Pancreas (tissue), 10 donors: ENCODE data around the gene TCF7. TPM values are rescaled to one million over a fixed set of nuclear protein-coding genes. Genes with fewer than 3 reads are reported as not detected.
A peak's percentile ranks its signal among the peaks of the same experiment; 100 is the strongest.

Source experiments
- ATAC-seq, 4 donors: fragments of 200-7000 bp; cut with Tn5 transposase; one replicate each; pipeline versions ENCODE4 v1.8.0 to v1.9.1; 2020; ENCODE audit warnings: mild to moderate bottlenecking in 4 of 4, moderate library complexity in 4 of 4
- DNase-seq, 6 donors: peaks; one replicate each; pipeline ENCODE4 v3.0.0-alpha.2; 2020
- FAIRE-seq: peaks from 2 replicates; lab custom pipeline; 2012; peaks lifted over from hg19 to GRCh38; lab: Jason Lieb, UNC
- H3K27ac ChIP-seq, 4 donors: fragments of 200-600 bp; sonication (generic); 1 replicate in 3 of 4; 2 replicates in 1 of 4; pipeline versions ENCODE4 v1.5.0 to v1.8.0; 2020
- H3K27me3 ChIP-seq, 4 donors: fragments of 200-600 bp; one replicate each; pipeline ENCODE4 v1.8.0; 2021
- H3K36me3 ChIP-seq, 3 donors: fragments of 200-600 bp; sonication (generic) in 1 of 3; one replicate each; pipeline versions ENCODE4 v1.5.0 to v1.8.0; 2020 to 2021
- H3K4me1 ChIP-seq, 3 donors: fragments of 200-600 bp; one replicate each; pipeline ENCODE4 v1.8.0; 2021
- H3K4me3 ChIP-seq, 4 donors: fragments of 200-600 bp; sonication (generic) in 2 of 4; one replicate each; pipeline versions ENCODE4 v1.5.0 to v1.8.0; 2020 to 2021
- H3K9me3 ChIP-seq, 4 donors: fragments of 200-600 bp; one replicate each; pipeline ENCODE4 v1.8.0; 2021
- WGBS, 2 donors: extraction: QIAGEN DNeasy Blood & Tissue Kit; methylation state at CpG; one replicate each; pipeline ENCODE4 v1.1.7; 2013; 5-methylcytosine and 5-hydroxymethylcytosine counted together
- intact Hi-C, 3 donors: fragments of 100-400 bp; cut with DNase I; formaldehyde crosslinking; loops; one replicate each; pipeline versions ENCODE4 v1.11.1 to v1.14.2; 2022
- polyA plus RNA-seq, 2 donors: library from polyadenylated mRNA; stranded (reverse); fragments of 200-250 nt; gene quantifications; one replicate each; pipeline ENCODE4 v1.2.3, GENCODE V29; 2013
- total RNA-seq, 6 donors: library from RNA; stranded (reverse); fragmentation: NEBNext Ultra II Directional in 4 of 6; extraction: Animal tissue kit (Norgen Biotek cat#: 25700) in 4 of 6; gene quantifications; one replicate each; pipeline versions ENCODE4 v1.2.1 to v1.2.4, GENCODE V29; 2021 to 2023
- TF ChIP-seq, protein P1 (sequence below), 4 donors: fragments of 200-600 bp; sonication (generic) in 3 of 4; IDR thresholded peaks; one replicate each; pipeline versions ENCODE4 v1.5.0 to v1.8.0; 2021; ENCODE audit warnings: antibody characterized with exemption in 4 of 4
- donor health status: healthy with polysubstance abuse.
- donor health status: DM: no; HTN: no; CAD: no; lungs with moderate emphysema.
- donor health status: DM: no; HTN: no; CAD: no.
- donor health status: control.
- donor health status: control.
- donor health status: Bipolar disorder and iron deficiency.
- donor health status: DM: yes; HTN: yes; CAD: no.
- donor health status: DM: no; HTN: no; CAD: no.
- donor health status: DM: no; HTN: no; CAD: no.
- donor health status: DM: yes; HTN: yes; CAD: no.

TCF7 gene
- total and polyA plus RNA-seq, 8 donors, result 1.9 to 13.1 (median 6.9) TPM

DNA sequence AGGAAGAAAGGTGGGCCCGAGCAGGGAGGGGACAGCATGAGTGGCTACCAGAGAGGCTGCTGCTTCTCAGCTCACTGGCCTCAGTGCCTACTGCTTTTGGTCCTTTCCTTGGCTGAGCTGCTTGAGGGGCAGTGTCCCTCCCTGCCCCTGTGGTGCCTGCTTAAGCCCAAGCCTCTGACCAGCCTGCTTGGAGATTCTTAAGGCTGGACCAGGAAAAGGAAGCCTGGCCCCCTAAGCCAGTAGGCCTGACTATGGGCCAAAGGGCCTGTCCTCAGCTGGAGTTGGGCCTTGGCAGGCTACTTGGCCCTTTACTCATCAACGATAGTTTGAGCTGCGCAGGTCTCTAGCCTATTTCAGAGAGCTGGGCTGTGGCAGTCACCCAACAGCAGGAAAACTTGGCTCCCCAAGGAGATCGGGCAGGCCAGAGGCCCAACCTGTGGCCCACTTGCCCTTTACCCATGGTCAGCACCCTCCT, 24.9 kb downstream of the TCF7 start:
- Histone ChIP-seq H3K9me3 (no peaks in the 10 kb centered on the region), H3K4me1 (no peaks in the 10 kb centered on the region), H3K27me3 (no peaks in the 10 kb centered on the region), H3K27ac (no peak overlapping the region), H3K4me3 (no peak overlapping the region), H3K36me3 (peaks cover 0 to 16% (median 6%) of the 10 kb centered on the region in 3 donors)
- intact Hi-C loops, result loop anchor here in 1 of 3 donors (10.0 kb wide), 1 partner anchor 95 kb away; no protein-coding TSS in a partner anchor
- no peak for ATAC-seq
- WGBS, 2 donors, result 88 to 89% methylated on average over 4 of the region's 4 CpGs
- no peak for FAIRE-seq
- peak in 4 of 6 donors; percentile 0 to 25 (median 10) for DNase-seq
- TF ChIP-seq, protein P1, sequence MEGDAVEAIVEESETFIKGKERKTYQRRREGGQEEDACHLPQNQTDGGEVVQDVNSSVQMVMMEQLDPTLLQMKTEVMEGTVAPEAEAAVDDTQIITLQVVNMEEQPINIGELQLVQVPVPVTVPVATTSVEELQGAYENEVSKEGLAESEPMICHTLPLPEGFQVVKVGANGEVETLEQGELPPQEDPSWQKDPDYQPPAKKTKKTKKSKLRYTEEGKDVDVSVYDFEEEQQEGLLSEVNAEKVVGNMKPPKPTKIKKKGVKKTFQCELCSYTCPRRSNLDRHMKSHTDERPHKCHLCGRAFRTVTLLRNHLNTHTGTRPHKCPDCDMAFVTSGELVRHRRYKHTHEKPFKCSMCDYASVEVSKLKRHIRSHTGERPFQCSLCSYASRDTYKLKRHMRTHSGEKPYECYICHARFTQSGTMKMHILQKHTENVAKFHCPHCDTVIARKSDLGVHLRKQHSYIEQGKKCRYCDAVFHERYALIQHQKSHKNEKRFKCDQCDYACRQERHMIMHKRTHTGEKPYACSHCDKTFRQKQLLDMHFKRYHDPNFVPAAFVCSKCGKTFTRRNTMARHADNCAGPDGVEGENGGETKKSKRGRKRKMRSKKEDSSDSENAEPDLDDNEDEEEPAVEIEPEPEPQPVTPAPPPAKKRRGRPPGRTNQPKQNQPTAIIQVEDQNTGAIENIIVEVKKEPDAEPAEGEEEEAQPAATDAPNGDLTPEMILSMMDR (IDR thresholded peaks at IDR 0.05), result no peak

DNA sequence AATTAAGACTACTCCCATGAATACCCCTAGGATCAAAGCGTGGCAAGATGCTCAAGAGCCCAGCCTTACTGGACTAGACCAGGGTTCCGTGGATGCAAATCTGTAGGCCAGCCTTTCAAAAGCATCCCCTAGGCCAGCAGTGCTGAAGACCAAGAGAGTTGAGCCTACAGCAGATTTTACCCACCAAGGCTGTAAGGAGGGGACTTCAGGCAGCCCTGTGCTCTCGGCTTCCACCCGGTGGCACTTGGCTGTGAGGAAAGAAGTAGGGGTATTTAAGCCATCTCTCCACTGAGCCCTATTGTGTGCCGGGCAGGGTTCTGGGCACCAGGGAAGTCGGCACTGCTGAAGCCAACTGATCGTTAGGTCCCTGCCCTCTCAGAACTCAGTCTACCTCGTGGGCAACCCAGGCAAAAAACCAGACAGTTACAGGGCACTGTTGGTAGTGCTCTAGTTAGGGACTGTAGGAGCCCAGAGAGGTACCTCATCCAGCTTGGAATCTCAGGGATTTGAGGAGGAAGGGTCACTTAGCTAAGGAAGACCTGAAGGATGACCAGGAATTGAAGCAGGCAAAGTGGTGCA, 25.5 kb downstream of the TCF7 start:
- Histone ChIP-seq H3K27me3 (no peaks in the 10 kb centered on the region), H3K36me3 (peaks cover 0 to 12% (median 6%) of the 10 kb centered on the region in 3 donors), H3K4me1 (no peaks in the 10 kb centered on the region), H3K27ac (no peak overlapping the region), H3K9me3 (no peaks in the 10 kb centered on the region), H3K4me3 (no peak overlapping the region)
- FAIRE-seq (no peak), ATAC-seq (no peak), DNase-seq (peak in 4 of 6 donors; percentile 0 to 39 (median 15))
- TF ChIP-seq, protein P1 (IDR thresholded peaks at IDR 0.05), result no peak
- 86 to 90% methylated on average over 8 of the region's 8 CpGs for WGBS, 2 donors
- intact Hi-C loops, result loop anchor here in 2 of 3 donors (5.0 to 10.0 kb wide), 3 partner anchors 38 to 98 kb away; no protein-coding TSS in a partner anchor

DNA sequence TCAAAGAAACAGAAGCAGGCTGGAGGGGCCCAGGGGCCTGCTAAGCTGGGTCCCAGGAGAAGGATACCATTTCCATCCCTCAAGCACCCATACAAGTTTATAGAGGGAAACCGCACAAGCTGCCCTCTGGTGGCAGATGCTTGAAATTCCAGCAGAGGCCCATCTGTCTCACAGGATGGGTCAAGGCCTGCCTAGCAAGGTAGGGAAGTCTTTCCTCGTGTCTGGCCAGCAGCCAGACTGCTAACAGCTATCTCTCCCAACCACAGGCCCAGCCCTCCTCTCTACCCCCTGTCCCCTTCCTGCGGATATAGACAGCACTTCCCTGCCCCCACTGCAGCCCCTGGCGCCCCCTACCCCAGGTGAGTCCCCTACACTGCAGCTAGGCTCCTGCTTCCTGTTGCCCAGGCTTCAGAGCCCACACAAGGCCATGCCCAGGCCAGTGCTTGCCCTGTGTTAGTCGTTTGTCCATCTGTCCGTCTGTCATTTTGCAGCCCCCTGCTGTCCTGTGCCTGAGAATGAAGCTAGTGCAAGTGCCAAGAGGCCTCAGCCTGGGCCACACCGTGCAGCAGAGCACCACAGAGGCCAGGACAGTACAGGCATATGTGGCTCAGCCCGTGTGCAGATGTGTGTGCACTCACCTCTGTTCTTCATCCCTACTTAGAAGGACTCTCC, 26.2 kb downstream of the TCF7 start:
- TF ChIP-seq, protein P1 (IDR thresholded peaks at IDR 0.05), result peak; percentile 55 to 74 (median 72)
- peak; percentile 50 to 84 (median 73) for DNase-seq
- Histone ChIP-seq H3K27me3 (no peaks in the 10 kb centered on the region), H3K36me3 (peaks cover 0 to 18% (median 6%) of the 10 kb centered on the region in 3 donors), H3K4me3 (no peak overlapping the region), H3K4me1 (no peaks in the 10 kb centered on the region), H3K27ac (no peak overlapping the region), H3K9me3 (no peaks in the 10 kb centered on the region)
- intact Hi-C loops, result loop anchor here in 1 of 3 donors (5.0 kb wide), 2 partner anchors 38 to 98 kb away; no protein-coding TSS in a partner anchor
- no peak for FAIRE-seq
- whole genome bisulfite sequencing, 2 donors, result 26 to 29% methylated on average over 8 of the region's 8 CpGs
- peak; percentile 69 to 89 (median 84) for ATAC-seq

DNA sequence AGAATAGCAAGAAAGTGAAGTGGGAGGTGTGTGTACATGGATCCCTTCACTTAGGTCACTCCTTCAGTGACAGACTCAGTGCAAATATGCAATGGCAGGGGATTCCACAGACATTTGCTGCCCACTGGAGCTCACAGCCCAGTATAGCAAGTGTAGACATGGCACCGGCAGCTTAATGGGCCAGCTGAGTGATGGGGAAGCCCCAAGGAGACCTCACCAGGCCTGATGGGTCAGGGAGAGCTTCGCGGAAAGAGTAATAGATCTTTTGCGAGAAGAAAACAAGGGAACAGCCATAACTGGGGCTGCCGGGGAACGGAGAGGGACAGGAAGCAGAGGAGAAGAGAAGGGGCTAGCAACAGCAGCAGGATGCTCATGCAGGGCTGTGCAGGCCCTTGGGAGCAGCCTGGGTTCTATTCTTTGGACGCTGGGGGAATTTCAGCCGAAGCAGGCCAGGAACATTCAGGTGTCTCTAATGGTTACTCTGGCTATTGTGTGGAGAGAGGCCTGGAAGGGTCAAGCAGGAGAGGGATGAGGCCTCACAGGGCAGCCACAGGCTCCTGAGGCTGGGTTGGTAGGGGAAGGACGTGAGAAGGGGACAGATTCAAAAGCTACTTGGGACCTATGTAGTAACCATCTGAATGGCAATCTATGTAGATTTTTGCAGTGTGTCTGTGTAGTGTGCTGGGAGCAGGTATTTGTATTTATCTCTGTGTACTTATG, 27.0 kb downstream of the TCF7 start:
- Histone ChIP-seq H3K36me3 (peaks cover 0 to 20% (median 6%) of the 10 kb centered on the region in 3 donors), H3K4me1 (no peaks in the 10 kb centered on the region), H3K4me3 (no peak overlapping the region), H3K9me3 (no peaks in the 10 kb centered on the region), H3K27me3 (no peaks in the 10 kb centered on the region), H3K27ac (no peak overlapping the region)
- no peak for FAIRE-seq
- intact Hi-C loops, result loop anchor here in 1 of 3 donors (5.0 kb wide), 2 partner anchors 39 to 99 kb away; no protein-coding TSS in a partner anchor
- TF ChIP-seq, protein P1 (IDR thresholded peaks at IDR 0.05), result no peak
- DNase-seq, result peak in 3 of 6 donors; percentile 4 to 37 (median 15)
- WGBS, 2 donors, result 83 to 85% methylated on average over 9 of the region's 9 CpGs
- ATAC-seq, result no peak
